Mucosa of gallbladder (tissue), 1 donor: Measurements from ENCODE around the gene TAOK1. TPM values are rescaled to one million over a fixed set of nuclear protein-coding genes. Genes with fewer than 3 reads are reported as not detected.

ENCODE experiments used
- DNase-seq: peaks from one replicate; pipeline ENCODE4 v3.0.0-alpha.2; 2020; ENCODE audit warnings: low spot score
- total RNA-seq: library from RNA; stranded (reverse); gene quantifications from one replicate; pipeline ENCODE4 v1.2.1, GENCODE V29; 2021
- donor health status: DM: no; HTN: no; CAD: no.

TAOK1 gene
- total RNA-seq, 1 donor from 2014 or later = 62.5 TPM

- no peak for DNase-seq
Measured at GRCh38 chr17:29583324-29584248, 193.4 kb downstream of the TAOK1 start.

GRCh38 chr17:29584452-29585079 is 194.4 kb downstream of the TAOK1 start:
- no peak for DNase-seq

GRCh38 chr17:29585080-29585751 is 195.1 kb downstream of the TAOK1 start:
- DNase-seq = no peak

GRCh38 chr17:29586676-29587469 is 196.7 kb downstream of the TAOK1 start:
- DNase-seq = no peak

- DNase-seq = no peak
Measured at GRCh38 chr17:29587591-29587990, 197.4 kb downstream of the TAOK1 start.

- no peak for DNase-seq
Measured at GRCh38 chr17:29588017-29588561, 197.9 kb downstream of the TAOK1 start.

GRCh38 chr17:29588562-29589411 is 198.6 kb downstream of the TAOK1 start:
- no peak for DNase-seq

GRCh38 chr17:29589524-29590410 is 199.6 kb downstream of the TAOK1 start, which contains the start of gene GIT1:
Gene GIT1, minus strand, starts transcription at chr17:29589648. Its CDS starts 270 bp downstream, at chr17:29589378.
- DNase-seq = peak; percentile 86

- DNase-seq = no peak
Measured at GRCh38 chr17:29590411-29591145, 200.4 kb downstream of the TAOK1 start.

- no peak for DNase-seq
Measured at GRCh38 chr17:29591146-29591736, 201.1 kb downstream of the TAOK1 start.

- peak; percentile 88 for DNase-seq
Measured at GRCh38 chr17:29591737-29592608, 201.8 kb downstream of the TAOK1 start.

GRCh38 chr17:29592850-29593551 is 202.8 kb downstream of the TAOK1 start, which contains the start of gene ANKRD13B:
Gene ANKRD13B, plus strand, starts transcription at chr17:29593132. Its CDS starts 490 bp downstream, at chr17:29593622.
- no peak for DNase-seq

GRCh38 chr17:29593591-29594518 is 203.7 kb downstream of the TAOK1 start:
- DNase-seq = no peak

- DNase-seq = no peak
Measured at GRCh38 chr17:29594519-29595090, 204.4 kb downstream of the TAOK1 start.
